Dermis microvascular lymphatic vessel endothelial cell (primary cell): ENCODE measurements around the gene OMD. TPM values are rescaled to one million over a fixed set of nuclear protein-coding genes. Genes with fewer than 3 reads are reported as not detected.

Source experiments
- DNase-seq, 2 donors: peaks; one replicate each; pipeline versions ENCODE4 v3.0.0 to v3.0.0-alpha.2; 2010; ENCODE audit warnings: low read depth in 2 of 2
- total RNA-seq: library from RNA; depleted of rRNA; stranded (reverse); fragments of >200 nt; gene quantifications from 2 replicates; pipeline ENCODE4 v1.2.1, GENCODE V29; 2014

Gene OMD, protein sequence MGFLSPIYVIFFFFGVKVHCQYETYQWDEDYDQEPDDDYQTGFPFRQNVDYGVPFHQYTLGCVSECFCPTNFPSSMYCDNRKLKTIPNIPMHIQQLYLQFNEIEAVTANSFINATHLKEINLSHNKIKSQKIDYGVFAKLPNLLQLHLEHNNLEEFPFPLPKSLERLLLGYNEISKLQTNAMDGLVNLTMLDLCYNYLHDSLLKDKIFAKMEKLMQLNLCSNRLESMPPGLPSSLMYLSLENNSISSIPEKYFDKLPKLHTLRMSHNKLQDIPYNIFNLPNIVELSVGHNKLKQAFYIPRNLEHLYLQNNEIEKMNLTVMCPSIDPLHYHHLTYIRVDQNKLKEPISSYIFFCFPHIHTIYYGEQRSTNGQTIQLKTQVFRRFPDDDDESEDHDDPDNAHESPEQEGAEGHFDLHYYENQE
- not detected in 2 replicates for total RNA-seq

DNA sequence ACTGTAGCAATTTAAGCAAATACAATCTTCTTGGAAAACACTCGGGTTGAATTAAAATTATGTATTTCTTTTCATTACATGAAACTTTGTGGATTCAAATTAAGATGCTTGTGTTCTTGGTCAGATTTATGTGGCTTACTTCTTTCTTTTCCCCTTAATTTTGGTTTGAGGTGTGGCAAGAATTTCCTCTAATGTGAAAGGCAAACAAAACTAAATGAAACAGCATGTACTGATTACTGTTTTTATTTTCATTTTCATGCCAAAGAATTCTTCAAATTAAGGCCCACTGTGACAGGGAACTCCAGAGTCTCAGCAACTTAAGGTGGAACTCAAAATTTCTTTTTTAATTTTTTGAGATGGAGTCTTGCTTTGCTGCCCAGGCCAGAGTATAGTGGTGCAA, at the start of gene OMD:
TSS of gene OMD (minus strand) at position 132 of the 400 bp plus-strand sequence. CDS start 6,913 bp downstream, outside the sequence.
- DNase-seq = no peak

DNA sequence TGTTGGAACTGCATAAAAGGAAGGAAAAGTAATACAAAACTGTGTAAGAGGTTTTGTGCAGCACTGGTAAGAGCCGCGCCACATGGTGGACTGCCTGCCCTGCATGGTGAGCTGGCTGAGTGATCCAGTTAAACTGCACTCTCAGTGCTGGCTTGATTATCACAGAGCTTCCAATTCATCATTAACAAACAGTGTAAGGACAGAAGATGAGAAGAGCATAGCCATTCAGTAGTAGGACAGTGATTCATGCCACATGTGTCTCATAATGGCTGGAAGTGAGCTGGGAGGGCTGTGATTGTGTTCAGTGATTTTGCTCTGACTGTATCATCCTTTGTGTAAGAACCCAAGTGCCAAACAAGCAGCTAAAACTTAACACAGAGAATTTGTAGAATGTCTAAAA, 43.9 kb upstream of the OMD start:
- no peak for DNase-seq

DNA sequence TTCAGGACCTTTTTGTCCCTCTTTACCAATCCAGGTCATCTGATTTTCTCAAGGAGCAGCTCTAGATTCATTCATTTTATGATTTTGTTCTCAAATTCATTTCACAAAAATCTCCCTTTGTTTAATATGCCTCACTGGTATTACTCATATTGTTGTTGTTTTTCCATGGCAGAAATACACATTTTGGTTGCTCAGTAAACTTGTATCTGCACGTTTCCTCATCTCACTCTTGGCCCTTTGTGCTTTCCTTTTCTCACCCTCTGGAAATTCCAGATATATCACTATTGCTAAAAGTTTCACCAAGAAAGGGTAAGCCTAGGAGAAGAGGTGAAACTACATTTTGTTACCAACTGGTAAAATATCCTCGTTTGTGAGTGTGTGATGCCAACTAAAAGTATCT, 43.2 kb upstream of the OMD start:
- no peak for DNase-seq

DNA sequence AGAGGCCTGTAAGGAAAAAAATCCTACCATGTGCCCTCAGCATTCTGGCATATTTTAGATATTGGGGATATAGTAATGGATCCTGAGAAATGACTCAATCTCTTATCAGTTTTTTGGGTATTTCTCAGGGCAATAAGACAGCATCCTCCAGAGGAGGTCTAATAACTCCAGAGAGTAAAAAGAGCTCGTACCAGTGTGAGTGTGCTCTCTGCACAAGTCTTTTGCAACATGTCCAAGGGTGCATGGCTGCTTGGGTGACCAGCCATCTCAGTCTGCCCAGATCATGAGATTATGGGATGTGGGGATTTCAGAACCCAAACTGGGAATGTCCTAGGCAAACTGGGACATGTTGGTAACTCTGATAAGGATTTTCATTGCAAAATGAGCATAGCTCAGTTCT, 42.8 kb upstream of the OMD start:
- no peak for DNase-seq

DNA sequence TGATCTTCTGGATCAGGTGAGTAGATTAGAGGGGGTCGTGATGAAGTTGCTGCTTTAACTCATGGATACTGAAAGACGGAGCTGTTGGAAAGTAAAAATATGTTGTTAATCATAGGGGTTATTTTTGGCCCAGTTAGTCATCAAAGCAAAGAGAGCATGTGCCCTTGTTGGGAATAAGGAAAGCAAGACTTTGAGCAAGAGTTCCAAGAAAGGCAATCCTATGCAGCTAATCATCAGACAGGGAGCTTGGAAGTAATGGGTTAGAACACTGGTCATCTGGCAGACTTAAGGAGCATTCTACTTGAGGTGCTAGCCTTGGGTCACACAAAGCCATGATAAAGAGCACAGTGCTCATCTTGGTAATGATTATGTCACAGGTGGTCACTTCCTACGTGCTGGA, 39.7 kb upstream of the OMD start:
- DNase-seq = no peak

DNA sequence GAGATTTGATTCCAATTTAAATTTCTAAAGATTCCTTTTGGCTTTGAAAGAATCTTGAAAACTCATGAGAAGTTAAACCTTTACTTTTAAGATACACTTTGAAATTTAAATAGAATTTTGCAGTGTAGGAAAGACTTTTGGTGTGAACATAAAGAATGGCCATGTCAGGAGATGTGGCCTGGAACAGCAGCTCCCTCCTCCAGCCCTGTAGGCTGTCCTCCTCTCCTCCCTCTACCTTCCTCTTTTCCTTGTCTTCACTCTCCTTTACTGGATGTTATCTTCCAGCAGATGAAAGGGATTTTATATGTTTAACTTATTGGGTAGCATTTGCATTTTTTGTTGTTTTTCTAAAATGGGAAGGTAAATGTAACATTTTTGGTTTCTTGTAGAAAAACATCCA, 39.1 kb upstream of the OMD start:
- no peak for DNase-seq

DNA sequence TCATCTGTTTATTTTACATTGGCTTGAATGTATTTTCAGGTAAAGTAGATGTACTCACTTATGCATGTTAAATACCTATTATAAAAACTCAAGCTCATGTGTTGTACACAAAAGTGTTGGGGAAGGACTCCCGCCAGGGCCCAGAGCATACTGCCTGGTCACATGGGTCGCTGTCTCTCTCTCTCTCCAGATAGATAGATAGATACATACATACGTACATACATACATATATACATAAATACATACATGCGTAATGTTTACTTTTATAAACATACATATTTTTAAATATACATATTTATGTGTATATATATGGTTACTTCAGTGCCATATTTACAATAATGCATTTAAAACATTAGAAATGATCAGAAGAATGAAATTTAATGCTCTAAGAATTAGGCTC, 33.3 kb upstream of the OMD start:
- no peak for DNase-seq

DNA sequence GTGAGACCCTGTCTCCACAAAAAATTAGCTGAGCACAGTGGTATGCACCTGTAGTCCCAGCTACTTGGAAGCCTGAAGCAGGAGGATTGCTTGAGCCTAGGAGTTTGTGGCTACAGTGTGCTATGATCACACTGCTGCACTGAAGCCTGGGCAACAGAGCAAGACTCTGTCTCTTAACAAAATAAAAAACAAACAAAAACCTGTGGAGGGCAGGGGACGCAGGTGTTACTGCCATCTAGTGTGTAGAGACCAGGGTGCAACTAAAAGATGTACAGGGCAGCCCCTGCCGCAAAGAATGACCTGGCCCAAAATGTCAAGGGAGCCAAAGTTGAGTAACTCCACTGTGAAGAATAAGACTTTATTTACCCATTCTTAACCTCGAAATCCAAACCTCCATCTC, 30.9 kb upstream of the OMD start:
- DNase-seq = peak in 1 of 2 donors; percentile 10

DNA sequence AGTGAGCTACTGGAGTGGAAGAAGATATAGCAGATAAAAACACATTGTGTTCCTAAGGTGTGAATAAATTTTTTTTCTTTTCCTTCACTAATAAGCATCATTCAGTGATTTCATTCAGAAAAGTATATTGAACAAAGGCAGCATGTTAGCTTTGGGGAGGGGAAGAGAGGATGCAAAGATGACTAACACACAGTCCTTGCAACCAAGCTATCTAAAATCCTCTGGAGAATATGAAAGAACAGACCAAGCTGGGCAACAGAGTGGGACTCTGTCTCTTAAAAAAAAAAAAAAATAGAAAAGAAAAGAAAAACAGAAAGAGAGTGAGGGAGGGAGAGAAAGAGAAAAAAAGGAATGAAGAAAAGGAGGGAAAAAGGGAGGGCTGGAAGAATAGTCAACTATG, 22.3 kb upstream of the OMD start:
- DNase-seq = no peak

DNA sequence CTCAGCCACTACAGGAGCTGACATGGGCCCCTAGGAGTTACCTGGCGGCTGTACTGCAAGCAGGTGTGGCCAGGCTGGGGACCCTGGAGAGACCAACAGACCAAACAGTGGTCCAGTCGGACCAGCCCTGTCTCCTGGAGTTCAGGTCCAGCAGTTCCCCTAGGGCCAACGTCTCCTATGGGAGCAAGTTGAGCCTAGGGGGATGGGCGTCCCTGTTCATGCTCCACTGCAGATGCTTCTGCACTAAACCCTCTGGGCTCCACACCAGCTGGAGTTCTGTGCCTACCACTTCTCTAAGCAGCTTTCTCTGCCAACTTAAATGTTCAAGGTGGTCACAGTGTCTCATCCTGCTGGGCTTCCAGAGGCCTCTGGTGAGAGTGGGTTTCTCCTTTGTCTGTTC, 20.6 kb upstream of the OMD start:
- DNase-seq = no peak

DNA sequence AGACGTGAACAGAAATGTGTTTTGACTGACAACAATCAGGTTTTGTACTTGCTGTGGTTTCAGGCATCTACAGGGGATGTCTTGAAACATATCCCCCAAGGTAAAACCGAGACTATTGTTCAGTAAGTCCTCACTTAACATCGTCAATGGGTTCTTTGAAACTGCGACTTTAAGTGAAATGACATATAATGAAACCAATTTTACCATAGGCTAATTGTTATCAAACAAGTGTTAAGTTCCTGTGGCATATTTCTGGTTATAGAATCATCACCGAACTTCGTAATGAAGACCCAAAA, 16.4 kb upstream of the OMD start:
- DNase-seq = no peak

DNA sequence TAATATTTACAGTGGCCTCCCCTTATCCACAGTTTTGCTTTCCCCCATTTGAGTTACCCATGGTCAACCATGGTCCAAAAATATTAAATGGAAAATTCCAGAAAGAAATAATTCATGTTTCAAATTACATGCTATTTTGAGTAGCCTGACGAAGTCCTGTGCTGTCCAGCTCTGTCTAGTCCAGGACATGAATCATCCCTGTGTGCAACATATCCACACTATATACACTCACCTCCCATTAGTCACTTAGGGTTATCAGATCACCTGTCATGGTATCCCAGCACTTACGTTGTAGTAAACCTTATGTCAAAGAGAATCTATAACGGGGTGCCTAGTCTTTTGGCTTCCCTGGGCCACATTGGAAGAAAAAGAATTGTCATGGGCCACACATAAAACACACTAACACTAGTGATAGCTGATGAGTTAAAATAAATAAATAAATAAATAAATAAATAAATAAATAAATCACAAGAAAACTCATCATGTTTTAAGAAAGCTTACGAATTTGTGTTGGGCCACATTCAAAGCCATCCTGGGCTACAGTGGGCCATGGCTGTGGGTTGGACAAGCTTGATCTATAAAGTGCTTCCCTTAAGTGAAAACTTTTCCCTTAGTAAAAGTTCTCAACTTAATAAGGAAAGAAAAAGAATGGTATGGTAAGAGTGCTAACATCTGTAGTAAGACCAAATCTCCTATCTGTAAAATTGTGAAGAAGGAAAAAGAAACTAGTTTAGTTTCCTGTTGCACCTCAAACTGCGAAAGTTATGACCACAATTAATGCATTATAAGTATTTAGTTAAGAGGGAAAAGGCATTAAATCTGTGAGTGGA, 15.9 kb upstream of the OMD start:
- peak; percentile 5 to 76 for DNase-seq

DNA sequence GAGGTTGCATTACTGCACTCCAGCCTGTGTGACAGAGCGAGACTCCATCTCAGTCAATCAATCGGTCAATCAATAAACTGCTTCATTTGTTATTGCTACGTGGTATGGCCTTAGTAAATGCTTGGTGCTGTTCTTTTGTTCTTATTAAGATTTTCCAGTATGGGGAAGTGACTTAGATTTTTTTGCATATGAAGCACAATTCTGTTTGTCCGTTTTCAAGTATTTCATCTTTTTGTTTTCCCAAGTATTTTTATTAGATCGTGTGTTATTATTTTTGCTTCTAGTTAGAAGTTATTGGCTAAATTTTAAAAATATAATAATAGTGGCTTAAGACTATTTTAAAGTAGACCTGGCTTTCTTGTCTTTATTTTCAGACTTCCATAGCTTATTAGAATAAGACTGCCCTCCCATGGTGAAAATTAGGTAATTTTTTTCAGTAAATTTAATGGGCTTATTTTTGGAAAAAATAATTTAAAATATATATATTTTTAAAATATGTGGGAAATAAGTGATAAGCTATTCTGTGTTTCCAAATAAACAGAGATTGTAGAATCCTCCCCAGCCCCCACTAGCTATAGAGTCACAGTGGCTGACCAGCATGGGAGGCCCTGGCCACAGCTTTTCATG, 14.7 kb upstream of the OMD start:
- DNase-seq = peak; percentile 21 to 40

DNA sequence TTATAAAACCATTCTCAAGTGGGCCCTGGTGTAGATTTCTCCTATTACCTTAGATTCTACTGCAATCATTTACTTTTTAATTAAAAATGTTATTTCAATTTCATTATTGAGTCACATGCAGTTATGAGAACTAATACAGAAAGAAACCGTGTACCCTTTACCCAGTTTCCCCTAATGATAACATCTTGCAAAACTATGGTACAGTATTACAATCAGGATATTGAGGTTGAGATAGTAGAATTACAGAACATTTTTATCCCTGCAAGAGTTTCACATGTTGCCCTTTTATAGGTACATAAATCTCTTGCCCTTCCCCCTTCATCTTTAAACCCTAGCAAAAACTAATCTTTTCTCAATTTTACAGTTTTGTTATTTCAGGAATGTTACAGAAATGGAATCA, 11.0 kb upstream of the OMD start:
- no peak for DNase-seq

DNA sequence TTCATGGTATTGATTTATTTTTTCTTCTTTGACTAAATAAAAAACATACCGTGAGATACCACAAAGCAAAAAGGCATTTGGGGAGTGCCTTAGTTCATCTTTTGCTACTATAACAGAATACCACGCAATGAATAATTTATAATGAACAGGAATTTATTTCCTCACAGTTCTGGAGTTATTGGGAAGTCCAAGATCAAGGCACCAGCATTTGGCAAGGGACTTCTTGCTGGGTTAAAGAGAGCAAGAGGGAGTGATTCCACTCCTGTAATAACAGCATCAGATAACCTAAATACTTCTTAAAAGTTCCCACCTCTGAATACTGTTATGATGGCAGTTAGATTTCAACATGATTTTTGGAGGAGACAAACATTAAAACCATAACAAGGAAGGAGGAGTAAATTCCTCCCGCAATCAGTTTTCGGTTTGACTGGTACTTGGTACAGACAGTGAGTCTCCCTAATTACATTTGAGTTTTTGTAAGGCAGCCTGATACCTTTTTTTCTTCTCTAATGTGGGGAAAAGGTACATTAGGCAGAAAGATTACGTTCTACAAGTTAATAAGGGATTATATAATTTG, 8.8 kb upstream of the OMD start:
- DNase-seq = no peak

DNA sequence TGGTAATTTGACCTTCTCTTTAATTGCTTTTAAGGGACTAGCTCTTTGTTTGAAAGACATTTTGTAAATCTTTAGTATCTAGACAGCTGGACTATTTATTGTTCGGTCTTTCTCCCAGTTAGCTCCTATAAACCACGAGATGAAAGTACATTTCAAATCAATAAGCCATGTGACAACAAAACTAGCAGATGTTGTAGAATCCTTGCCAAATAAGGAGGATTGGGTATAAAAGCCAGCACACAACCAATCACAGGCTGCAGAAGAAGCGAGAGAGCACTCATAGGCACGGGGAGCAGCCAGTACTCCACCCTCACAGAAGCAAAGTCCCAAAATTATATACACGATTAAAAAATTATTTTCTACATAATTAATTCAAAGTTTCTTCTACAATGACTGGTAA, 8.1 kb upstream of the OMD start:
- no peak for DNase-seq

DNA sequence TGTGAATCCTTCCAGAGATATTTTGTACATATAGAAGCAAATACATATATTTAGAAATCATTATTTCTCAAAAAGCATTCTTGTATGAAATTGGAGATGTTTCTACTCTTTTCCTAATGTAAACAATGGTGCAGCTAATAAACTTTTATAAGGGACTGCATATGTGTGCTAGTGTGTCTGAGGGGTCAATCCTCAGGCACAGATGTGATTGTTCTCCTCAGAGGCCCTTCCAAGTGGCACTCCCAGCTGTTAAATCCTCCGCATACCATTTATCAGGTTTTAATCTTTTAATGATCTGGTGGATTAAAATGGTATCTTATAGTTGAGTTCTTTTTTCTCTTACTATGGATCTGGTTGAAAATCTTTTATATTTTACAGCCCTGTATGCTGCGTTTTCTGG, 5.6 kb upstream of the OMD start:
- DNase-seq = no peak

DNA sequence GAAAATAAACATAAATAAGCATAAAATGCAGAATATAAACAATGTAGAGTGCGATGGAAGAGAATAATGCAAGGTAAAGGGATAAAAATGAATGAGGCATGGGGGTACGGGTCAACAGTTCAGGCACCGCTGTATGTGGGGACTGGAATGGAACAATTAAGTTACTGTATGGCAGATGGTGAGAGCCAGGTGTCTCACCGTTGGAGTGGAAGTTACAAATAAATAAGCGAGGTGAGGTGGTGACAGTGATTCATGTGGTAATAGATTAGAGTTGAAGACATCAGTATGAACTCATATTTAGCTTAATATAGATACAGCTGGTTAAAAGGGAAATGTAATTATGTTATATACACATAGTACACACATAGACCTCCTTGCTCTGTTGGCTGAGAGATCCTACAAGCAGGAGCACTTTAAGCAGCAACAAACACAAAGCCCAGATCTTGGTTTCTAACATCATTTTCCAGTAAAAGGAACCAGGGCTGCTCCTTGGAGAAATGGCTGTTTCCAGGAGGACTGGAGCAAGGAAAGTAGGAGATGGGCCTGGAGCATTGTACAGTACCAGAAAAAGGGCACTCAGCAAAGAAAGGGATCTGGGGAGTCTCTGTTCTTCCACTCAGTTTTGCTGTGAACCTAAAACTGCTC, 2.4 kb upstream of the OMD start:
- DNase-seq = no peak

DNA sequence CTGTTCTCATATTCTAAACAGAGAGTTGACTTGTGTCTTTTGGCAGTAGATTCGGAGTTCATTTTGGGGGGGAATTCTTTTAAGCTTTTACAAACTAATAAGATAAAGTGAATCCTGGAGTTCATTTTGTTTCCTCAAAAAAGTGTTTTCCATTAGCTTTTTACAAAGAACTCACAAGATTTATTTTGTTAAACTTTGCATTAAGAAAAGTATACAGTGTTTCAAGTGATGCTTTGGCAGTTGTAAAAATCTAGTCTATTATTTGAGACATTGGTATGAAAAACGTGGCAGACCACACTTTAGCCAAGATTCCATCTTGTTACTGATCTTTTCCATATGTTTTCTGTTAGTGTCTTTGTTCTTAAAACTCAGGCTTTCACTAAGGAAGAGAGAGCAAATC, 1.2 kb upstream of the OMD start:
- no peak for DNase-seq

DNA sequence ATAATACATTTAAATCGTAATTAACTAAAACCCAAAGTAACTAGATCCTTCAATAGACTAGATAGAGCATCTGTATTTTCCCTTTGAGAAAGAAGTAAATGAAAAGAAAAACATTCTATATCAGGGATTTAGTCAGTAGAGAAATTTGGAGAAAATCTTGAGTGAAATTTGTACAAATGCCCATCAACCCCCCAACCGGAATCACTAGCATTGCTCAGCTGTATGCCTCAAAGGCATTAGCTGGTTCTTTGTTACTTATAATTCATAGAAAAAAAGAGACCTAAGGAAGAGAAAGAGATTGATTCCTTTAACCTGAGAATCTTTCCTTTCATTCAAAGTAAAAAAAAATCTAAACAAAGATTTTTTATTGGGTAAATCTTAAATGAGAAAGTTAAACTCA, 659 bp downstream of the OMD start:
- DNase-seq = no peak

DNA sequence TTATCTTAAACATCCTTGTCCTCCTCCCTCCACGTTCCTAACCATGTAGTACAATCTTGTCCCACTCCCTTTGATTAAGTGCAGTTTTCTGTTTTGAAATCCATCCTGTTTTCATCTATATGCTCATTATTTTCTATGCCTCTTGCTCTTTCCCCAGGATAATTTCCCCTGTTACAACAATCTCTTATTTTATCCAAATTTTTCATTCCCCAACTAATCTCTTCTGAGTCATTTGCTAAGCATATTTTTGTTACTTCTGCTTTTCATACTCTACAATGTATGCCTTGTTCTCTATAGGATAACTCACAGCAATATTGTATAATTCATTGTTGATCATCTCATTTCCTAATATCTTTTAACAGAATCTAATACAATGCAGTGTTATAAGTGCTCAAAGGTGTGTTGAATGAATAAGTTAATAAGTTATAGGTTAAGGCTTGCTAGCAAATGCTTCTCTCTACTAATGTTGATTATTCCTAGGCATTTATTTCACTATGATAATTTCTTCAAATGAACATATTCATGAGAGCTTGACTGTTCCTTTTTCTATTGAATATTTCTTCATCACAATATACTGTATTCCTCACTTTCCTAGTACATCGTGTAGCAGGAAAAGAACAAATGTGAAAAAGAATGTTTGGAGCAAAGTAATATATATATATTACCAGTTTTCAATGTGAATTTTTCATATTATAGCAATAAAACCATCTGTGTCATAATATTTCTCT, 1.5 kb downstream of the OMD start:
- no peak for DNase-seq
